HG03575 (cell line): Measurements from ENCODE around the gene SPART.

Source experiments
- ATAC-seq: cut with Tn5 transposase; IDR thresholded peaks from one replicate; pipeline ENCODE4 v1.9.1; 2021; ENCODE audit not compliant: unreplicated experiment, insufficient number of reproducible peaks, low FRiP score; ENCODE audit errors: extremely low read depth

SPART gene

GRCh38 chr13:36261976-36262375 lies 84.2 kb downstream of the SPART start:
- ATAC-seq, result no peak

- ATAC-seq, result no peak
These were observed 85.2 kb downstream of the SPART start for GRCh38 chr13:36261011-36261410.

GRCh38 chr13:36259361-36260137 lies 86.6 kb downstream of the SPART start:
- ATAC-seq, result no peak

- no peak for ATAC-seq
These were observed 87.4 kb downstream of the SPART start for GRCh38 chr13:36258831-36259230.
